OCI-LY3 (cell line): ENCODE data around the gene TAS2R19.
"Not testable (repeated sequence)": the region's sequence is repeated elsewhere in the genome, so short reads cannot be mapped to it uniquely, and the experiment has no call there.

Source experiments
- H2AFZ ChIP-seq: fragments of 200-600, 300-600 bp; shearing (Covaris generic); 2 replicates; pipeline ENCODE4 v1.6.0; 2014; ENCODE audit warnings: antibody characterized with exemption, low read depth, low read length
- H3K27ac ChIP-seq: fragments of 200-600, 300-600 bp; sonication (generic); 2 replicates; pipeline ENCODE4 v1.5.1; 2014; ENCODE audit warnings: mild to moderate bottlenecking, low read length, moderate library complexity, mixed read lengths
- H3K27me3 ChIP-seq: fragments of 200-600, 300-600 bp; sonication (generic); 2 replicates; pipeline ENCODE4 v1.6.1; 2014; ENCODE audit warnings: low read depth, low read length, mixed read lengths
- H3K36me3 ChIP-seq: fragments of 200-600, 300-600 bp; sonication (generic); replicated peaks from 2 replicates; pipeline ENCODE3; 2014; ENCODE audit warnings: low read depth, low read length, mixed read lengths
- H3K4me1 ChIP-seq: fragments of 300-600, 200-600 bp; sonication (generic); 2 replicates; pipeline ENCODE4 v1.6.1; 2014; ENCODE audit warnings: low read length, mixed read lengths
- H3K4me2 ChIP-seq: fragments of 200-600, 300-600 bp; sonication (generic); 2 replicates; pipeline ENCODE4 v1.6.1; 2014; ENCODE audit warnings: low read length, mixed read lengths
- H3K4me3 ChIP-seq: fragments of 300-600, 200-600 bp; sonication (generic); 2 replicates; pipeline ENCODE4 v1.5.1; 2014; ENCODE audit warnings: antibody characterized with exemption, mild to moderate bottlenecking, low read length, moderate library complexity
- H3K79me2 ChIP-seq: fragments of 300-600, 200-600 bp; shearing (Covaris generic); 2 replicates; pipeline ENCODE4 v1.6.1; 2014; ENCODE audit warnings: mild to moderate bottlenecking, low read length, mixed read lengths
- H3K9ac ChIP-seq: fragments of 300-600, 200-600 bp; shearing (Covaris generic); 2 replicates; pipeline ENCODE4 v1.6.0; 2014; ENCODE audit warnings: mild to moderate bottlenecking, low read length, moderate library complexity
- H3K9me3 ChIP-seq: fragments of 200-600, 300-600 bp; shearing (Covaris generic); 2 replicates; pipeline ENCODE4 v1.6.1; 2014; ENCODE audit warnings: low read length, mixed read lengths; ENCODE audit not compliant: insufficient read depth
- H4K20me1 ChIP-seq: fragments of 200-600, 300-600 bp; sonication (generic); 2 replicates; pipeline ENCODE4 v1.6.1; 2016; ENCODE audit warnings: low read length, mixed read lengths; ENCODE audit not compliant: insufficient read depth
- CTCF ChIP-seq: fragments of 200-600, 300-600 bp; sonication (generic); IDR thresholded peaks from 2 replicates; pipeline ENCODE4 v1.5.1; 2014; ENCODE audit warnings: antibody characterized with exemption, low read length, low read depth
- EZH2phosphoT487 ChIP-seq: fragments of 200-600 bp; shearing (Covaris generic); IDR thresholded peaks from 2 replicates; pipeline ENCODE4 v1.6.1; 2018; ENCODE audit warnings: antibody characterized with exemption, mixed run types, low read depth

Gene TAS2R19

GRCh38 chr12:11067514-11067913 is 45.1 kb upstream of the TAS2R19 start:
- Histone ChIP-seq H3K4me3 (no peak overlapping the region), H3K4me2 (no peak overlapping the region), H3K27ac (no peak overlapping the region), H2AFZ (no peak overlapping the region), H3K79me2 (no peaks in the 10 kb centered on the region), H3K36me3 (no peaks in the 10 kb centered on the region), H3K27me3 (no peaks in the 10 kb centered on the region), H4K20me1 (no peaks in the 10 kb centered on the region), H3K9me3 (no peaks in the 10 kb centered on the region), H3K9ac (no peak overlapping the region), H3K4me1 (peaks cover 9% of the 10 kb centered on the region)
- TF ChIP-seq EZH2phosphoT487 (no peak), CTCF (no peak)

GRCh38 chr12:11062194-11062593 is 39.8 kb upstream of the TAS2R19 start, which contains the start of gene TAS2R46:
TAS2R46 (minus strand) TSS chr12:11062294; CDS start chr12:11062294, 0 bp downstream.
- not testable (repeated sequence) for H4K20me1 ChIP-seq, H3K4me1 ChIP-seq, H2AFZ ChIP-seq, H3K4me2 ChIP-seq, H3K36me3 ChIP-seq, H3K4me3 ChIP-seq, H3K9me3 ChIP-seq, H3K27ac ChIP-seq, H3K9ac ChIP-seq, H3K27me3 ChIP-seq, H3K79me2 ChIP-seq

GRCh38 chr12:11059784-11060183 is 37.4 kb upstream of the TAS2R19 start:
- no peaks in the 10 kb centered on the region for H3K9me3 ChIP-seq
- 0 out of 2 replicates have a peak, but pooled peaks cover 4% of the 10 kb centered on the region for H3K79me2 ChIP-seq
- H3K4me1 ChIP-seq = peaks cover 9% of the 10 kb centered on the region
- no peak overlapping the region for H3K4me2 ChIP-seq
- no peak for TF ChIP-seq EZH2phosphoT487
- TF ChIP-seq CTCF = no peak
- no peak overlapping the region for H3K4me3 ChIP-seq
- no peaks in the 10 kb centered on the region for H3K36me3 ChIP-seq
- H4K20me1 ChIP-seq = 0 out of 2 replicates have a peak, but pooled peaks cover 6% of the 10 kb centered on the region
- H2AFZ ChIP-seq = no peak overlapping the region
- no peak overlapping the region for H3K27ac ChIP-seq
- H3K9ac ChIP-seq = no peak overlapping the region
- no peaks in the 10 kb centered on the region for H3K27me3 ChIP-seq

GRCh38 chr12:11059041-11059440 is 36.6 kb upstream of the TAS2R19 start:
- H3K9ac ChIP-seq = no peak overlapping the region
- TF ChIP-seq CTCF (no peak), EZH2phosphoT487 (no peak)

GRCh38 chr12:11055306-11055705 is 32.9 kb upstream of the TAS2R19 start:
- Histone ChIP-seq H3K79me2 (0 out of 2 replicates have a peak, but pooled peaks cover 4% of the 10 kb centered on the region), H3K4me2 (no peak overlapping the region), H3K36me3 (peaks cover 12% of the 10 kb centered on the region), H4K20me1 (0 out of 2 replicates have a peak, but pooled peaks cover 6% of the 10 kb centered on the region), H3K4me1 (no peaks in the 10 kb centered on the region), H3K9ac (no peak overlapping the region), H3K9me3 (peaks cover 8% of the 10 kb centered on the region), H3K4me3 (no peak overlapping the region), H2AFZ (no peak overlapping the region), H3K27me3 (no peaks in the 10 kb centered on the region), H3K27ac (no peak overlapping the region)
- TF ChIP-seq CTCF = no peak

More at GRCh38 chr12:11059041-11059440, 36.6 kb upstream of the TAS2R19 start:
- no peaks in the 10 kb centered on the region for H3K27me3 ChIP-seq
- no peak overlapping the region for H3K27ac ChIP-seq
- no peak overlapping the region for H3K4me3 ChIP-seq
- H4K20me1 ChIP-seq = 0 out of 2 replicates have a peak, but pooled peaks cover 6% of the 10 kb centered on the region
- H3K36me3 ChIP-seq = no peaks in the 10 kb centered on the region
- H3K79me2 ChIP-seq = 0 out of 2 replicates have a peak, but pooled peaks cover 4% of the 10 kb centered on the region
- no peak overlapping the region for H3K4me2 ChIP-seq
- H3K4me1 ChIP-seq = peaks cover 2% of the 10 kb centered on the region
- H2AFZ ChIP-seq = no peak overlapping the region
- H3K9me3 ChIP-seq = no peaks in the 10 kb centered on the region

- not testable (repeated sequence) for H3K79me2 ChIP-seq, H3K9me3 ChIP-seq, H3K27me3 ChIP-seq, H3K4me3 ChIP-seq, H3K4me1 ChIP-seq, H3K4me2 ChIP-seq, H3K27ac ChIP-seq, H3K9ac ChIP-seq, H4K20me1 ChIP-seq, H2AFZ ChIP-seq
- peaks cover 25% of the 10 kb centered on the region for H3K36me3 ChIP-seq
These were observed 27.5 kb upstream of the TAS2R19 start for GRCh38 chr12:11049806-11050531.
